Adipose tissue (tissue), 3 donors: ENCODE results near the gene CALCB. TPM values are rescaled to one million over a fixed set of nuclear protein-coding genes. Genes with fewer than 3 reads are reported as not detected.
"Not testable (repeated sequence)": the region's sequence is repeated elsewhere in the genome, so short reads cannot be mapped to it uniquely, and the experiment has no call there.

ENCODE experiments used
- H3K27ac ChIP-seq: one replicate; pipeline ENCODE4 v1.5.1; 2013; ENCODE audit warnings: low read depth, low read length
- WGBS, 3 donors: extraction: QIAGEN DNeasy Blood & Tissue Kit; methylation state at CpG; one replicate each; pipeline ENCODE4 v1.1.7; 2013; 5-methylcytosine and 5-hydroxymethylcytosine counted together
- polyA plus RNA-seq, 3 donors: library from polyadenylated mRNA; stranded (reverse); fragments of 200-250 nt; gene quantifications; one replicate each; pipeline ENCODE4 v1.2.3, GENCODE V29; 2013
- donor health status: healthy with polysubstance abuse.
- donor health status: Bipolar disorder and iron deficiency.
- donor health status: healthy.

The CALCB gene, protein sequence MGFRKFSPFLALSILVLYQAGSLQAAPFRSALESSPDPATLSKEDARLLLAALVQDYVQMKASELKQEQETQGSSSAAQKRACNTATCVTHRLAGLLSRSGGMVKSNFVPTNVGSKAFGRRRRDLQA
- polyA plus RNA-seq = under 1 TPM in 2 of 3 donors, not detected in 1; 0.04 to 0.89 TPM

GRCh38 chr11:15073361-15074205 is at the start of gene CALCB:
Gene CALCB, plus strand, starts transcription at chr11:15073593. Its CDS starts 1,126 bp downstream, at chr11:15074719.
- WGBS, 3 donors = 1 to 3% (median 3%) methylated on average over 59 to 60 of the region's 60 CpGs
- no peak within 1 kb of the TSS for H3K27ac ChIP-seq

DNA sequence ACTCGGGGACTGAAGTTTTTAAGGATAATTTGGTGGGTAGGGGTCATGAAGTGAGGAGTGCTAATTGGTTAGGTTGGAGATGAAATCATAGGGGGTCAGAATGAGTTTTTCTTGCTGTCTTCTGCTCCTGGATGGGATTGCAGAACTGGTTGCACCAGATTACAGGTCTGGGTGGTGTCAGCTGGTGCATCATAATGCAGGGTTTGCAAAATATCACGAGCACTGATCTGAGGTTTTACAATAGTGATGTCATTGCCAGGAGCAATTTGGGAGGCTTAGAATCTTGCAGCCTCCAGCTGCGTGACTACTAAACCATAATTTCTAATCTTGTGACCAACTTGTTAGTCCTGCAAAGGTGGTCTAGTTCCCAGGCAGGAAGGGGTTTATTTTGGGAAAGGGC is 46.4 kb upstream of the CALCB start:
- H3K27ac ChIP-seq = no peak overlapping the region
- WGBS, 3 donors = 62 to 66% (median 64%) methylated on average over 3 of the region's 3 CpGs

DNA sequence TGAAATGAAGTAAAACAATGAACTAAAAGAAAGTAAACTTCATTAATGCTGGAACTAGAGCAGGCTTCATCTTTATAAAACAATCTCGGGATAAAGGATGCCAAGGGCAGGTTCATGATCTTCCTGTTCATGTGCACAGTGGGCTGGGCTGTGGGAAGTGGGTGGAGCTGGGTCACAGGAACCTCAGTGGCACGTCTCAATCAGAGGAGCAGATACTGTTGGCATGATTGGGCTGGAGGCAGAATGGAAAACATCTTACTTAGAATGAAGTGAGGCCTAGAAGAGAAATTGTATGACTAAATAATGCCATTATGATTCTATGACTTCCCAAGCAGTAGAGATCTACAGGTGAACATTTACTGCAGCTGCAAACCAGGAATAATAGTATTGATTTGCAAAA is 45.4 kb upstream of the CALCB start:
- no peak overlapping the region for H3K27ac ChIP-seq
- WGBS, 3 donors = 45 to 57% (median 54%) methylated on average over 2 of the region's 2 CpGs

GRCh38 chr11:15028379-15028778 is 45.0 kb upstream of the CALCB start:
- H3K27ac ChIP-seq = no peak overlapping the region

- H3K27ac ChIP-seq = not testable (repeated sequence)
- WGBS, 3 donors = 77 to 85% (median 82%) methylated on average over 4 of the region's 4 CpGs
Measured at GRCh38 chr11:15031945-15032344, 41.4 kb upstream of the CALCB start.

GRCh38 chr11:15034687-15035267 is 38.6 kb upstream of the CALCB start:
- no peak overlapping the region for H3K27ac ChIP-seq
- WGBS, 3 donors = 73 to 81% (median 77%) methylated on average over 5 of the region's 5 CpGs

DNA sequence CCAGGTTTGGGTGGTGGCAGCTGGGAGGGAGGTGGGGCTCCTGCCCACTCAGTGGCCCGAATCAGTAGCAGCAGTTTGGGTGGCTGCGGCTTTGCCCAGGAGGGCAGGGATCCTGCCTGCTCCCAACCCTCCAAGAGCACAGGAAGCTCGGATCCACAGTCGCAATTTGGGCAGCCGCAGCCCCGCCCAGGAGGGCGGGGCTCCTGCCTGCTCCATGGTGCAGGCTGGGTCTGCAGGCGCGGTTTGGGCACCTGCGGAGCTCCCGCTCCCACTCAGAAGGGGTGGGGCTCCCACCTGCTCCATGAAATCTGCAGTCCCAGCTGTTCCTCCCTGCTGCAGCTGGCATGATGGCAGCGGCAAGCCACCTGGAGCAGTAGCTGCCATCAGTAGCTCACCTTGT is 38.1 kb upstream of the CALCB start:
- WGBS, 3 donors = 46 to 49% (median 47%) methylated on average over 12 of the region's 12 CpGs
- no peak overlapping the region for H3K27ac ChIP-seq

- 84 to 89% (median 87%) methylated on average over 2 of the region's 2 CpGs for WGBS, 3 donors
- H3K27ac ChIP-seq = no peak overlapping the region
Measured at GRCh38 chr11:15038963-15039362, 34.4 kb upstream of the CALCB start.

GRCh38 chr11:15045209-15045608 is 28.2 kb upstream of the CALCB start:
- no peak overlapping the region for H3K27ac ChIP-seq

GRCh38 chr11:15045891-15046290 is 27.5 kb upstream of the CALCB start:
- 70 to 85% (median 75%) methylated on average over 2 of the region's 2 CpGs for whole genome bisulfite sequencing, 3 donors
- H3K27ac ChIP-seq = no peak overlapping the region

DNA sequence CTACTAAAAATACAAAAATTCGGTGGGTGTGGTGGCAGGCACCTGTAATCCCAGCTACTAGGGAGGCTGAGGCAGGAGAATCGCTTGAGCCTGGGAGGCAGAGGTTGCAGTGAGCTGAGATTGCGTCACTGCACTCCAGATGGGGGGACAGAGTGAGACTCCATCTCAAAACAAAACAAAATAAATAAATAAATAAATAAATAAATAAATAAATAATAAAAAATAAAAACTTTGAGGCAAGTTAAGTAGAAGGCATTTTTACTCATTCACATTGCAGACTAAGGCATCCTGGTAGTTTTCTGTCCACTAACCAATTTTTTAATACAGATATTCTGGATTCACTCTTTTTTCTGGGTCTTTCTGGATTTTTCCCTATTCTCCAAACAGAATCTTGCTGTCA is 26.7 kb upstream of the CALCB start:
- 83 to 89% (median 87%) methylated on average over 3 of the region's 3 CpGs for whole genome bisulfite sequencing, 3 donors
- H3K27ac ChIP-seq = not testable (repeated sequence)

DNA sequence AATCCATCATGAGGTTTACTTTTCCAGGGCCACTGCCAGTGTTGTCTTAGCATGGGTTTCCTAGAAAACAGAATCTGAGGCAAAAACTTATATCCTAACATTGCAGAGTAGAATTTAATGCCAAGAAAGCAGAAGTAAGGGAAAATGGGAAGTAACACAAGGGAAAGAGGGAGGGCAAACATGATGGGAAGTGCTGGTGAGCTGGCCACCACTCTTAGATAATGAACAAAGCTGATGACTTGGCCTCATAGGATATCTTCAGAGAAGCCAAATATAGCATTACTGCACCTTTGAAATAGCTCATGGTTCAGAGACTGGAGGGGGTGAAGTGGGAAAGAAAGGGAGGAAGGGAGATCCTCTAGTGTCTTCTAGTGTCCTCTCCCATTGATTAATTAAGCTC is 24.8 kb upstream of the CALCB start:
- H3K27ac ChIP-seq = no peak overlapping the region

- WGBS, 3 donors = 80 to 85% (median 85%) methylated on average over 1 of the region's 1 CpG
- no peak overlapping the region for H3K27ac ChIP-seq
Measured at GRCh38 chr11:15053191-15053685, 20.2 kb upstream of the CALCB start.

GRCh38 chr11:15055620-15056356 is 17.6 kb upstream of the CALCB start:
- H3K27ac ChIP-seq = no peak overlapping the region
- 65 to 73% (median 72%) methylated on average over 3 of the region's 3 CpGs for WGBS, 3 donors

GRCh38 chr11:15057329-15057728 is 16.1 kb upstream of the CALCB start:
- WGBS, 3 donors = 82 to 94% (median 90%) methylated on average over 1 of the region's 1 CpG

DNA sequence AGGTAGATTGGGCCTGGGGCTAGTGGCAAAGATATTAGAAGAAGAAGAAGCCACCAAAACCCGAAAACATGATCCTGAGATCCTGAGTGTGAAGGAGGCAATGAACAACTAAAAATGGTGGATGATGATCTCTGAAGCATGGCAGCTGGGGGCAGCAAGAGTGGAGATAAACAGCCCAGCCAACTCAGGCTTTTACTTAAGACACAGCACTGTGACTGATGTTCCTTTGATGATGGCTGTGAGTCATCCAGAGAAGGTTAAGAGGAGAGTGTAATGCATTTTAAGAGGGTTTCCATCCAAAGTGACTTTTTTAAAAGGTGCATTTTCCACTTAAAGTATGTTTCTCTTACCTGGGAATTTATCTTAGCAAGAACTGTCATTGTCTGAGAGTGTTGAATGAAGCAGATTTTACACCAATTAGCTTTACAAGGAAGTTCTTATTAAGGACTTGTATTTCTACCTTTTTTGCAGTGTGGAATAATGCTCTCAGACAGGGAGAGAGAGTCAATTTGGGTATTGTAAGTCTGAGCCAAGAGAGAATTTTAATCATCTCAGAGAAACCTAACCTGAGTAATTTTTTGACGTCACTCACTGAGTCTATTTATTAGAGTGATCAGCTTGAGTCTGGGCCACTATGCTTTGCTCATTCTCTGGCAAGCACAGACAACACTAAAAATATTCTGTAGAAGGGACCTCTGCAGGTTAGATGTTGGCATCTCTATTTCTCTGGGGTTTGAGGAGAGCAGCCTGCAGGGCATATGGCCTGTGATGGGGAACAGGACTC is 14.1 kb upstream of the CALCB start:
- WGBS, 3 donors = 81 to 90% (median 86%) methylated on average over 2 of the region's 2 CpGs

More at GRCh38 chr11:15057329-15057728, 16.1 kb upstream of the CALCB start:
- no peak overlapping the region for H3K27ac ChIP-seq

DNA sequence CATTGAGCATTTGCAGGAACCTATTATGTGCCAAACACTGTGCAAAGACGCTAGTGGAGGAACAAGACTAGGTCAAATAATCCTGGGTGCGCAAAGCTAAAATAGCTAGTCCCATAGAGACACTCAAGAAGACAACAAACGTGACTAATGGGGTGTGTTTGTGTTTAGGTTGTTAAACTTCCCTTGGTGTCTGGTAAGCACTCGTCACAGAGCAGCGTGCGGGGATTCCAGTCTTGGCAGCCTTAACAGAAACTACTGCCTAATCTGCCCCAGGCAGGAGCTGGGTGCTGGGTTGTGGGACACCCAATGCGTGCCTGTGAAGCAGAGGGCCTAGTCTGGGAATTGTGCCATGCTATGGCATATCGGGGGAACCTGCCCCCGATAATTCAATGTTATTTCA is 10.8 kb upstream of the CALCB start:
- H3K27ac ChIP-seq = no peak overlapping the region
- 80 to 92% (median 86%) methylated on average over 9 of the region's 9 CpGs for whole genome bisulfite sequencing, 3 donors

More for the DNA sequence above, 14.1 kb upstream of the CALCB start:
- H3K27ac ChIP-seq = no peak overlapping the region

DNA sequence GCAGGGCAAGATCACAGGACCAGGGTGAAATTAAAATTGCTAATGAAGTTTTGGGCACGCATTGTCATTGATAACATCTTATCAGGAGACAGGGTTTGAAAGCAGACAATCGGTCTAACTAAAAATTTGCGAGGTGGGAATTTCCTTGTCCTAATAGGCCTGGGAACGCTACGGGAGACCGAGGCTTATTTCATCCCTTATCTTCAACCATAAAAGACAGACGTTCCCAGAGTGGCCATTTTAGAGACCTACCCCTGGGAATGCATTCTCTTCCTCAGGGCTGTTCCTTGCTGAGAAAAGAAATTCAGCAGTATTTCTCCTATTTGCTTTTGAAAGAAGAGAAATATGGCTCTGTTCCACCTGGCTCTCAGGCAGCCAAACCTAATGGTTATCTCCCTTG is 3.6 kb upstream of the CALCB start:
- 79 to 94% (median 88%) methylated on average over 7 of the region's 7 CpGs for WGBS, 3 donors
- H3K27ac ChIP-seq = not testable (repeated sequence)
